ENCODE data around the gene PGM2. TPM values are rescaled to one million over a fixed set of nuclear protein-coding genes. Genes with fewer than 3 reads are reported as not detected.
A peak's percentile ranks its signal among the peaks of the same experiment; 100 is the strongest.
"Not testable (repeated sequence)": the region's sequence is repeated elsewhere in the genome, so short reads cannot be mapped to it uniquely, and the experiment has no call there.

PGM2 gene
- total and polyA plus RNA-seq, 2 experiments from 2014 or later: 11.2 to 17.9 TPM

DNA sequence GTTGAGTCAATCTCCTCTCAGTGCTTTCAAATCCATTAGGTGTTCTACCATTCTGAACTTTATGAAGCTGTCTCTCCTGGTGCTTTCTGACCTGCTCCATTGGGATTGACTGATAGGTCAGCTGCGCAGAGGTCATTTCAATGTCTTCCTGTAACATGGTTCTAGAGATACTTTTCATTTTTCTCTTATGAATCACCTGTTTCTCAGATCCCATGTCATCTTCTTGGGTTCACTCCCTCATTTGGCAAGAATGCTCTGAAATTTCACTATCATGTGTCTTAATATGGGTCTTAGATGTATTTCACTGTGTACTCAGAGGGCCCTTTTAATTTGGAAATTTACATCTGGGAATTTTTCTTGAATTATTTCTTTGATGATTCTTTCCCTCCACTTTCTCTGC, 13.8 kb upstream of the PGM2 start:
- Histone ChIP-seq H3K27me3 (replicated peaks; ENCODE audit: insufficient read depth) (no peaks in the 10 kb centered on the region), H3K4me3 (no peak overlapping the region), H3K9me2 (ENCODE audit: insufficient read depth) (no peaks in the 10 kb centered on the region), H2AFZ (no peak overlapping the region), H3K27ac (no peak overlapping the region), H3K36me3 (ENCODE audit: low read depth) (no peaks in the 10 kb centered on the region), H3K79me2 (ENCODE audit: insufficient read depth) (no peaks in the 10 kb centered on the region), H3K4me2 (ENCODE audit: unreplicated experiment) (no peak overlapping the region), H4K20me1 (ENCODE audit: insufficient read depth) (no peaks in the 10 kb centered on the region), H3K9ac (no peak overlapping the region), H3K9me3 (ENCODE audit: low read depth) (no peaks in the 10 kb centered on the region), H3F3A (ENCODE audit: insufficient read depth) (no peaks in the 10 kb centered on the region), H3K4me1 (ENCODE audit: insufficient read depth) (peaks cover 8% of the 10 kb centered on the region)
- in situ Hi-C loops (cut with MboI): no loop called here
- 91 to 92% methylated on average over 1 of the region's 1 CpG for WGBS, 2 experiments (ENCODE audit: low coverage in 1 of 2, low lambda C conversion rate in 2 of 2, missing lambda C conversion rate in 2 of 2)
- DNase-seq: peak; percentile 56
- TF ChIP-seq EZH2 (IDR thresholded peaks at IDR 0.05; ENCODE audit: insufficient read depth, poor library complexity, severe bottlenecking) (no peak), EZH2phosphoT487 (IDR thresholded peaks at IDR 0.05; ENCODE audit: insufficient read depth, low read depth) (no peak)

DNA sequence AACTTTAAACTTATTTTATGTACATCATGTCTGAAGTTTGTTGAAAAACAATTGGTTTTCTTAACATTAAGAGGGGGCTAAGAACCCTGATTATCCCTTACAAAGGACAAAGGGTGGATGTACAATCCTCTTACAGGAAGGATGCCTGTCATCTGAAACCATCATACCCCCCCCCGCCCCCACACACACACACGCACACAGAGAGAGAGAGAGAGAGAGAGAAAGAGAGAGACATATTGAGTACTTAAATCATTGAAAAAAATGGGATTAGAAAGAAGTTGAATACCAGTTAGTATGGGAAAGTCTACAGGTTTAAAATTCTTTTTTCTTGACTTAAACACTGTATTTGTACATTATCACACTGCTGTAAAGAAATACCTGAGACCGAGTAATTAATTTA, 10.9 kb upstream of the PGM2 start:
- in situ Hi-C loops (cut with MboI): no loop called here
- no peak overlapping the region for H3K4me2 ChIP-seq (ENCODE audit: unreplicated experiment)
- H3K9ac ChIP-seq: no peak overlapping the region
- H3K4me1 ChIP-seq (ENCODE audit: insufficient read depth): peaks cover 8% of the 10 kb centered on the region
- H3K79me2 ChIP-seq (ENCODE audit: insufficient read depth): no peaks in the 10 kb centered on the region
- H3F3A ChIP-seq (ENCODE audit: insufficient read depth): no peaks in the 10 kb centered on the region
- no peaks in the 10 kb centered on the region for H3K27me3 ChIP-seq (replicated peaks; ENCODE audit: insufficient read depth)
- no peaks in the 10 kb centered on the region for H3K9me3 ChIP-seq (ENCODE audit: low read depth)
- no peak for TF ChIP-seq EZH2 (IDR thresholded peaks at IDR 0.05; ENCODE audit: insufficient read depth, poor library complexity, severe bottlenecking)
- TF ChIP-seq EZH2phosphoT487 (IDR thresholded peaks at IDR 0.05; ENCODE audit: insufficient read depth, low read depth): no peak
- H4K20me1 ChIP-seq (ENCODE audit: insufficient read depth): no peaks in the 10 kb centered on the region
- WGBS, 2 experiments (ENCODE audit: low coverage in 1 of 2, low lambda C conversion rate in 2 of 2, missing lambda C conversion rate in 2 of 2): 53 to 57% methylated on average over 3 of the region's 3 CpGs
- DNase-seq: no peak
- no peak overlapping the region for H3K4me3 ChIP-seq
- H3K27ac ChIP-seq: no peak overlapping the region
- H2AFZ ChIP-seq: no peak overlapping the region
- no peaks in the 10 kb centered on the region for H3K9me2 ChIP-seq (ENCODE audit: insufficient read depth)
- no peaks in the 10 kb centered on the region for H3K36me3 ChIP-seq (ENCODE audit: low read depth)

DNA sequence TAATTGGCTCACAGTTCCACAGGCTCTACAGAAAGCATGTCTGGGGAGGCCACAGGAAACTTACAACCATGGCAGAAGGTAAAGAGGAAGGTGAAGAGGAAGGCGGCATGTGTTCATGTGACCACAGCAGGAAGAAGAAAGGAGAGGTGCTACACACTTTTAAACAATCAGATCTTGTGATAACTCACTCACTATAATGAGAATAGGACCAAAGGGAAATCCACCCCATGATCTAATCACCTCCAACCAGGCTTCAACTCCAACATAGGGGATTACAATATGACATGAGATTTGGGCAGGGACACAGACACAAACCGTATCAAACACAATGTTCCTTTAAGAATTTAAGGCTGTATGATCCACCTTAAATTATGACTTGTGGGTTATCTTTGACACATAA, 10.5 kb upstream of the PGM2 start:
- 48 to 54% methylated on average over 2 of the region's 2 CpGs for WGBS, 2 experiments (ENCODE audit: low coverage in 1 of 2, low lambda C conversion rate in 2 of 2, missing lambda C conversion rate in 2 of 2)
- Histone ChIP-seq H3K4me3 (no peak overlapping the region), H3K4me1 (ENCODE audit: insufficient read depth) (peaks cover 8% of the 10 kb centered on the region), H3F3A (ENCODE audit: insufficient read depth) (no peaks in the 10 kb centered on the region), H3K36me3 (ENCODE audit: low read depth) (no peaks in the 10 kb centered on the region), H3K9ac (no peak overlapping the region), H3K27ac (no peak overlapping the region), H3K27me3 (replicated peaks; ENCODE audit: insufficient read depth) (no peaks in the 10 kb centered on the region), H4K20me1 (ENCODE audit: insufficient read depth) (no peaks in the 10 kb centered on the region), H3K9me2 (ENCODE audit: insufficient read depth) (no peaks in the 10 kb centered on the region), H2AFZ (no peak overlapping the region), H3K4me2 (ENCODE audit: unreplicated experiment) (no peak overlapping the region), H3K9me3 (ENCODE audit: low read depth) (no peaks in the 10 kb centered on the region), H3K79me2 (ENCODE audit: insufficient read depth) (no peaks in the 10 kb centered on the region)
- in situ Hi-C loops (cut with MboI): no loop called here
- no peak for TF ChIP-seq EZH2phosphoT487 (IDR thresholded peaks at IDR 0.05; ENCODE audit: insufficient read depth, low read depth)
- DNase-seq: no peak

DNA sequence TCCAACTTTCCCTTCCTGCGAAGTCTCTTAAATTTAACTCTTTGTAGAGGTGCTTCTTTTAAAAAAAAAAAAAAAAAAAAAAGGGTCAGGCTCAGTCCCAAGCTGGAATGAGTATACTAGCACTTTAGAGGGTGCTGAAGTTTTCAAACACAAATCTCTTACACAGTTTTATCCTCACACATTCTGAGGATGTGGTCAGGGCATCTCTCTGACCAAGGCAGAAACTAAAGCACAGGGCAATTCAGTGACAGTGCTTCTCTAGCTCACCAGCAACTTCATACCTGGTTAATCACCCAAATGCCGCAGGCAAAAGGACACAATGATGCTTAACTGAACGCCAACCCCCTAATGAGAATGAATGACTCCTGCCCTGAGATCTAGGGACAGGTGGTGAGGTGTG, 9.8 kb upstream of the PGM2 start:
- 52 to 64% methylated on average over 3 of the region's 3 CpGs for WGBS, 2 experiments (ENCODE audit: low coverage in 1 of 2, low lambda C conversion rate in 2 of 2, missing lambda C conversion rate in 2 of 2)
- H4K20me1 ChIP-seq (ENCODE audit: insufficient read depth): no peaks in the 10 kb centered on the region

GRCh38 chr4:37818752-37819151, 7.7 kb upstream of the PGM2 start:
- Histone ChIP-seq H3K9me2 (ENCODE audit: insufficient read depth) (no peaks in the 10 kb centered on the region), H3K9ac (no peak overlapping the region), H2AFZ (no peak overlapping the region), H3K4me1 (ENCODE audit: insufficient read depth) (no peaks in the 10 kb centered on the region), H3K36me3 (ENCODE audit: low read depth) (no peaks in the 10 kb centered on the region), H3K27me3 (replicated peaks; ENCODE audit: insufficient read depth) (no peaks in the 10 kb centered on the region), H3F3A (ENCODE audit: insufficient read depth) (no peaks in the 10 kb centered on the region), H3K4me3 (no peak overlapping the region), H3K9me3 (ENCODE audit: low read depth) (no peaks in the 10 kb centered on the region), H4K20me1 (ENCODE audit: insufficient read depth) (no peaks in the 10 kb centered on the region), H3K4me2 (ENCODE audit: unreplicated experiment) (no peak overlapping the region), H3K79me2 (ENCODE audit: insufficient read depth) (no peaks in the 10 kb centered on the region), H3K27ac (no peak overlapping the region)
- DNase-seq: no peak
- WGBS, 2 experiments (ENCODE audit: low coverage in 1 of 2, low lambda C conversion rate in 2 of 2, missing lambda C conversion rate in 2 of 2): 67 to 69% methylated on average over 5 of the region's 5 CpGs
- in situ Hi-C loops (cut with MboI): no loop called here
- TF ChIP-seq EZH2 (IDR thresholded peaks at IDR 0.05; ENCODE audit: insufficient read depth, poor library complexity, severe bottlenecking): no peak
- TF ChIP-seq EZH2phosphoT487 (IDR thresholded peaks at IDR 0.05; ENCODE audit: insufficient read depth, low read depth): no peak

More for the DNA sequence above, 9.8 kb upstream of the PGM2 start:
- Histone ChIP-seq H3K27me3 (replicated peaks; ENCODE audit: insufficient read depth) (no peaks in the 10 kb centered on the region), H3K36me3 (ENCODE audit: low read depth) (no peaks in the 10 kb centered on the region), H3K9ac (no peak overlapping the region), H3K4me2 (ENCODE audit: unreplicated experiment) (no peak overlapping the region), H3K4me1 (ENCODE audit: insufficient read depth) (peaks cover 8% of the 10 kb centered on the region), H3K4me3 (no peak overlapping the region), H3K79me2 (ENCODE audit: insufficient read depth) (no peaks in the 10 kb centered on the region), H3K27ac (no peak overlapping the region), H3F3A (ENCODE audit: insufficient read depth) (no peaks in the 10 kb centered on the region), H3K9me2 (ENCODE audit: insufficient read depth) (no peaks in the 10 kb centered on the region), H3K9me3 (ENCODE audit: low read depth) (no peaks in the 10 kb centered on the region), H2AFZ (no peak overlapping the region)
- TF ChIP-seq EZH2phosphoT487 (IDR thresholded peaks at IDR 0.05; ENCODE audit: insufficient read depth, low read depth) (no peak), EZH2 (IDR thresholded peaks at IDR 0.05; ENCODE audit: insufficient read depth, poor library complexity, severe bottlenecking) (no peak)
- in situ Hi-C loops (cut with MboI): no loop called here
- no peak for DNase-seq

DNA sequence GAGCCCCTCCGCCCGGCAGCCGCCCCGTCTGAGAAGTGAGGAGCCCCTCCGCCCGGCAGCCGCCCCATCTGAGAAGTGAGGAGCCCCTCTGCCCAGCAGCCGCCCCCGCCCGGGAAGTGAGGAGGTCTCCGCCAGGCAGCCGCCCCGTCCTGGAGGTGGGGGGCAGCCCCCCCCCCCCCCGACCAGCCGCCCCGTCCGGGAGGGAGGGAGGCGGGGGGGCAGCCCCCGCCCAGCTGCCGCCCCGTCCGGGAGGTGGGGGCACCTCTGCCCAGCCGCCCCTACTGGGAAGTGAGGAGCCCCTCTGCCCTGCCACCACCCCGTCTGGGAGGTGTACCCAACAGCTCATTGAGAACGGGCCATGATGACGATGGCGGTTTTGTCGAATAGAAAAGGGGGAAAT, 6.0 kb upstream of the PGM2 start:
- H3K27ac ChIP-seq; DNase-seq; H3K4me1 ChIP-seq (ENCODE audit: insufficient read depth); H3K79me2 ChIP-seq (ENCODE audit: insufficient read depth); H3K4me2 ChIP-seq (ENCODE audit: unreplicated experiment); H3K36me3 ChIP-seq (ENCODE audit: low read depth); in situ Hi-C loops (cut with MboI); H3K9me2 ChIP-seq (ENCODE audit: insufficient read depth); H4K20me1 ChIP-seq (ENCODE audit: insufficient read depth); H3K9me3 ChIP-seq (ENCODE audit: low read depth); H3K27me3 ChIP-seq (replicated peaks; ENCODE audit: insufficient read depth); H2AFZ ChIP-seq; H3F3A ChIP-seq (ENCODE audit: insufficient read depth); H3K9ac ChIP-seq; H3K4me3 ChIP-seq: not testable (repeated sequence)
- 87 to 91% methylated on average over 6 to 26 of the region's 28 CpGs for WGBS, 2 experiments (ENCODE audit: low coverage in 1 of 2, low lambda C conversion rate in 2 of 2, missing lambda C conversion rate in 2 of 2)
